HG03039 (cell line): Measurements from ENCODE around the gene GDPD4.
"Not testable (repeated sequence)": the region's sequence is repeated elsewhere in the genome, so short reads cannot be mapped to it uniquely, and the experiment has no call there.

Experiments
- ATAC-seq: cut with Tn5 transposase; IDR thresholded peaks from one replicate; pipeline ENCODE4 v1.9.1; 2021; ENCODE audit warnings: mild to moderate bottlenecking, moderate library complexity; ENCODE audit not compliant: unreplicated experiment

The GDPD4 gene

GRCh38 chr11:77300028-77300427, 1.5 kb downstream of the GDPD4 start:
- ATAC-seq, result not testable (repeated sequence)

GRCh38 chr11:77299528-77299993, 1.9 kb downstream of the GDPD4 start:
- no peak for ATAC-seq

DNA sequence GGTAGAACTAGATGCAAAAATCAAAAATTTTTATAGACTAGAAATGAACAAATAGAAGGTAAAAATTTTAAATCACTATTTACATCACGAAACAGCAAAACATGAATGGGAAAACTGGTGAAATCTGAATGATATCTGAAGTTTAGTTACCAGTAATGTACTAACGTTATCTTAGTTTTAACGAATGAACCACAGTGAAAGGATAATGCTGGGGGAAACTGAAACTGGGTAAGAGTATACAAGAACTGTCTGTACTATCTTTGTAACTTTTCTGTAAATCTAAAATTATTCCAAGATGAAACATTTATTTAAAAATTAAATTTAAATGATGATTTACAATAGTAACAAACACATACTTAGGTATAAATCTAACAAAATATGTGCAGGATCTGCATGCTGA, 7.4 kb downstream of the GDPD4 start:
- no peak for ATAC-seq

GRCh38 chr11:77289737-77290136, 11.7 kb downstream of the GDPD4 start:
- ATAC-seq, result no peak

- no peak for ATAC-seq
These were observed 13.7 kb downstream of the GDPD4 start for GRCh38 chr11:77287615-77288273.

DNA sequence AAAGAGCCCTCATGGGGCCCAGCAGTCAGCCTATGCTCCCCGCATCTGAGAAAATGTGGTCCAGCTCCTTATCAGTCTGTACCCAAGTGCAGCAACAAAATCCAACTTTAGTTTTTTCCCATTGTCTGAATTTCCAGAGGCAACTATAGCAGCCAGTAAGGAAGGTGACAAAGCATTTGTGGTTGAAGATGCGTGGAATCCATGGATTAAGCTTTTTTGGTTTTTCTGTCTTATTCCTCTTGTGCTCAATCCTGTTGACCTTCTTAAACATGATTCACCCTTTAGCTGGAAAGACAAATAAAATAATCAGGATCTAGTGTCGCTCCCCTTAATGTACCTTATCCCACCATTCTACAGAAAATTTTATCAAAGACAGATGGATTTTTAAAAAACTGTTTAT, 14.3 kb downstream of the GDPD4 start:
- ATAC-seq, result no peak

DNA sequence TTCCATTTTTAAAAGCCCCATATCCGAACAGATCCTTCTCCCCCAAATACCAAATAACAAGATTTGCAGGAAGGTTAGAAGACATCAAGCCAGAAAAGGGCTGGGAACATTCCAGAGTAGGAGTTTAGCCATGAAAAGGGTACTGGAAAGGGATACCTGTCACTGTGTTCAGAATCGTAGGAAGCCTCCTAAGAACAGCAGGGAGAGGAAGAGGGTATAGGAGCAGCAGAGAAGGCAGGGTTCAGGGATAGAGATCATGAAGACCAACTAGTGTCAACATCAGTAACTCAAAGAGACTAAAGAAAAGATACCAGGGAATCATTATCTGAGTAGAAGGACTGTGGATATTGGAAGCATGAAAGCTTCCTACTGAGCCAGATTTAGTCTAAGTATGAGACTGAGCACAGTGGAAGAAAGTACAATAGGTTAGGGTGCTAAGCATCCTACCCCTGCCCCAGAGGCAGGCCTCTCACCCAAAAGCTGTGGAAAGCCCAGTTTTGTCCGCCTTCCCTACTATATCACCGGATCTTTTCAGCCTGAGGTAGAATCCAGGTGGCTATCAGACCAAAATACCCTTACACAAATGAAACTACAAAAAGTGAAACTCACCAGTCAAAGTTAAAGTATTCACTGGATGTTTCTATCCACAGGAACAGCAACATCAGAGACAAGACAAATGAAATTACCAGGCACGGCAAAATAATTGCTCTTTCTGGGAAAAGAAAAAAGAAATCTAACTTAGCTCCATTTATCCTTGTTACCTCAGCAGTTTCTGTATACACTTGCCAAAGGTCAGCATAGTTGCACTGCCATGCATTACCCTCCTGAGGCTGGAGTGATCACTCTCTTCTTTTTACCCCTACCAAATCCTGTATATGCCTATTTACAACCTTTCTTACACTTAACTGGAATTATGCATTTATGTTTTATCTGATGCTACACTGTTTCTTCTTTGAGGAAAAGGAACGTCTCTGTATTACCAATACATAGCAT, 16.7 kb downstream of the GDPD4 start:
- ATAC-seq, result no peak

GRCh38 chr11:77283101-77283500, 18.4 kb downstream of the GDPD4 start:
- ATAC-seq, result no peak

DNA sequence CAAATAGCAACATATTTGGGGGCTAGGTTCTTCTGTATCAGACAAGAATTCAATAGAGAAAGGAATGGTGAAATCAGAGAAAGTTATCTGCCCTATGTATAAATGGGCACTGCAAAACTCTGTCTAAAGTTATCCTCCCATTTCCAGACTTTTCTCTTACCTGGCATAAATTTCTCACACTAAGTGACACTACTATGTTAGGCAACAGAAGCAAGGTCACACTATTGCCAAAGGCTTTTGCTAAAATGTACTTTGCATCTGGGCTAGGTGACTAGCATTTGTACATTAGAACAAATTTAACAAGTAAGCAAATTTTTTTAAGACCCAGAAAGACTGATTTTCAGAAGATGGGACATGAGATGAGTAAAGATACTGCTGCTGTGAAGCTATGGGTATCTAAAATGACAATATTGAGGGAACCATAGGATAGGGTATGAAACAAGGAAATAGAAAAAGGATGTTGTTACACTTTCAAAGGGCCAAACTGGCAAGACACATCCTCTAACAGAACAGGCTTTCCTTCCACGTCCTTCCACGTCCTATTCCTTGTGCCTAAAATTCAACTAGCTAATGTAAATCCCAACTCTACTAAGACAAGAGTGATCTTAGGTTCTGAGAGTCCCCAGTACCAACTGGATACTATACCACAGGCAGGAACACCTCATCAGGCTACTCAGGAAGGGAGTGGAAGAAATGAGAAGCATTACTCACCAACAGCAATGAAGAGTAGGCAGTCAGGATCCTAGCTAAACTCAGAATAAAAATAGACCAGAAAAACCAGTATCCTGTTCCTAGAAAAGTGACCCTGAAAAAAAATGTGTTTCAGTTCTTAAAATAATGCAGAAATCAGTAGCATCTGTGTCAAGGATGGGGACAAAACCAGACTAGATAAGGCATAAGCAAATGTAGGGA, 22.6 kb downstream of the GDPD4 start:
- no peak for ATAC-seq

GRCh38 chr11:77276271-77276670, 25.2 kb downstream of the GDPD4 start:
- no peak for ATAC-seq

GRCh38 chr11:77270921-77271320, 30.6 kb downstream of the GDPD4 start:
- ATAC-seq, result no peak

DNA sequence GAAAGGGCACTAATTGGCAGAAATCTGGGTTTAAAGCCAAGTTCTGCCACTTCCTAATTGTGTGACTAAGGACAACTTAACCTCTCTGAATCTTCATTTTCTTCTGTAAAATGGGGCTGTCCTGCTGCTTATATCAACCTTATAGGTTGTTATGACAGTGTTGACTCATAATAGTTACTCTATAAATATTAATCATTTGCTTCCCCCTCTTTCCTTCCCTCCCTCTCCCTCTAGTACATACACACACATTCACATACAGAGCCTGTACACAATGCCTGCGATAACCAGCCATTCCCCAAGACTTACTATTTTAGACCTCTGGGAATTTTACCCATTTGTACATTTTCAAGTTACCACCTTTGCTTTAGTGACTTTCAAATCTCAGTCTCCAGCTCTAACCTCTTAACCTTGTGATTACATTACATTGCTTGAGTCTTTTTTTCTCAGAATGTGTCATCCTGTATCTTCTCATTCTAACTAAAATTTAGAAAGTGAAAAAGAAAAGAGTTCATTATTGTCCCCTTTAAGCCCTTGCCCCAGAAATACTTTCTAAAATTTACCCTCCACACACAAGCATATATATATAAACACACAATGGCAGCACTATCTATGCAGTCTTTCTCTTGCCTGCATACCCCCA, 31.9 kb downstream of the GDPD4 start:
- no peak for ATAC-seq

DNA sequence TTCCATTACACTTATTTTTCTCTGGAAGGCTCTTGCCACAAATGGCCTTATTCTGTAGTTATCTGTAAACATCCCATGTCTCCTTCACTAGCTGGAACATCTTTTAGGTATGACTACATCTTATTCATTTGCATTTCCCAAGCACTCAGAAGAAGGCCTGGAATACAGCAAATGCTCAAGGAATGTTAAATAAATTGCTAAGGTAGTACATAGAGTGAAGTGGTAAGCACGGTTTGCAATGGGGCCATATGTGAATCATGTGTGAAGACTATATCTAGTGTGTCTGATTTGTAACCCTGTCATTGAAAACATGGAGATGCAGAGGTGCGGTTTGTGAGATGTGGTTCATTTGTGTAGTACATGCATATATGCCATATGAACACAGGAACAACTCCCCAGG, 33.5 kb downstream of the GDPD4 start:
- no peak for ATAC-seq

- ATAC-seq, result no peak
These were observed 34.7 kb downstream of the GDPD4 start for GRCh38 chr11:77266766-77267165.

- ATAC-seq, result no peak
These were observed 38.7 kb downstream of the GDPD4 start for GRCh38 chr11:77262803-77263202.

DNA sequence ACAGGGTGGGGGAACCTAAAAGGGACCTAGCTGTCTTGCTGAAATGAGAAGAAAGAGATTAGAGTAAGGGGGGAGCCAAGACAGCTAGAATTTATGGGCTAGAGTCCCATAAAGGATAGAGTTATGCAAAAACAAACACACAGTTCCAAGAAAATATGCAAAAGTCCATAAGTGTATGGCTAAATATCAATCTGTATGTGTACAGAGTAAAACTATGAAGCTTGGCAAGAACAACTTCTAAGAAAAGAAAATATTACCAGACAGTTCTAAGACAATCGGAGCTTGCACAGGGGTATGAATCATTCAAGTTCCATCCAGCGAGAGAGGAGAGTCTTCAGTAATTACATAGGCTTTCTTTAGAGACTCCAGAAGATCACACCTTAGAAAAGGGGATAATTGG, 41.8 kb downstream of the GDPD4 start:
- ATAC-seq, result no peak

GRCh38 chr11:77253690-77254089, 47.8 kb downstream of the GDPD4 start:
- no peak for ATAC-seq

GRCh38 chr11:77252555-77253270, 48.8 kb downstream of the GDPD4 start:
- no peak for ATAC-seq

- no peak for ATAC-seq
These were observed 50.4 kb downstream of the GDPD4 start for GRCh38 chr11:77250881-77251640.
